ENCODE data around the gene ATP8B4. TPM values are rescaled to one million over a fixed set of nuclear protein-coding genes. Genes with fewer than 3 reads are reported as not detected.

ATP8B4 gene
- total and polyA plus RNA-seq, 2 donors (not counting 1 experiment from before 2014, with no cell fraction given), result 3.5 to 19.5 TPM

DNA sequence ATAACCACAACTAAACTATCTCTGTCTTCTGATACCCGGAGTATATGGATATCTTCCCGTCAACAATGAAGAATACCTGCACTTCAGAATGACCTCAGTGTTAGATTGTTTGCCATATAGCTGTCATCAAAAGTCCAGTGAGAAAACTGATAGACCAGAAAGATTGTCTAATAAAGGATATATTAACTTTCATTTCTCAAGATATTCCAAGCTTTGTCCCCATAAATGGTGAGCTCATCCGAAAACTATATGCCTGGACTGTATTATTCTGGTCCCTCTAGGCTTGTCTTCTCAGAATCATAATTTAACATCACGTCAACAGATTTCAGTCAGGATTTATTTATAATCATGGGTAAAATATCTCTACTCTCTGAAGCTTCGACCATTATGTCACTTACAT is 100.5 kb downstream of the ATP8B4 start:
- Histone ChIP-seq H3K27ac (ENCODE audit: insufficient read depth, low read length) (no peak overlapping the region), H3K79me2 (ENCODE audit: control insufficient read depth, insufficient read depth, low read length) (no peaks in the 10 kb centered on the region), H3K9me3 (ENCODE audit: control insufficient read depth, insufficient read depth, low read depth, low read length) (no peaks in the 10 kb centered on the region), H3K4me3 (replicated peaks in 1 of 4; ENCODE audit: control extremely low read depth in 1 of 4, insufficient read depth in 1 of 4, low read depth in 3 of 4, low read length in 4 of 4) (no peak overlapping the region), H3K4me1 (ENCODE audit: control insufficient read depth, extremely low read depth, insufficient read depth, low read length) (no peaks in the 10 kb centered on the region), H3K36me3 (ENCODE audit: control insufficient read depth, insufficient read depth, low read length) (no peaks in the 10 kb centered on the region), H2AFZ (ENCODE audit: low read length) (no peak overlapping the region), H3K4me2 (ENCODE audit: extremely low read depth, insufficient read depth, low read length) (no peak overlapping the region), H4K20me1 (ENCODE audit: control insufficient read depth, extremely low read depth, insufficient read depth, low read length) (no peaks in the 10 kb centered on the region), H3K27me3 (ENCODE audit: control insufficient read depth, insufficient read depth, low read length) (no peaks in the 10 kb centered on the region), H3K9ac (ENCODE audit: insufficient read depth, low read length) (no peak overlapping the region)
- TF ChIP-seq, protein P1, sequence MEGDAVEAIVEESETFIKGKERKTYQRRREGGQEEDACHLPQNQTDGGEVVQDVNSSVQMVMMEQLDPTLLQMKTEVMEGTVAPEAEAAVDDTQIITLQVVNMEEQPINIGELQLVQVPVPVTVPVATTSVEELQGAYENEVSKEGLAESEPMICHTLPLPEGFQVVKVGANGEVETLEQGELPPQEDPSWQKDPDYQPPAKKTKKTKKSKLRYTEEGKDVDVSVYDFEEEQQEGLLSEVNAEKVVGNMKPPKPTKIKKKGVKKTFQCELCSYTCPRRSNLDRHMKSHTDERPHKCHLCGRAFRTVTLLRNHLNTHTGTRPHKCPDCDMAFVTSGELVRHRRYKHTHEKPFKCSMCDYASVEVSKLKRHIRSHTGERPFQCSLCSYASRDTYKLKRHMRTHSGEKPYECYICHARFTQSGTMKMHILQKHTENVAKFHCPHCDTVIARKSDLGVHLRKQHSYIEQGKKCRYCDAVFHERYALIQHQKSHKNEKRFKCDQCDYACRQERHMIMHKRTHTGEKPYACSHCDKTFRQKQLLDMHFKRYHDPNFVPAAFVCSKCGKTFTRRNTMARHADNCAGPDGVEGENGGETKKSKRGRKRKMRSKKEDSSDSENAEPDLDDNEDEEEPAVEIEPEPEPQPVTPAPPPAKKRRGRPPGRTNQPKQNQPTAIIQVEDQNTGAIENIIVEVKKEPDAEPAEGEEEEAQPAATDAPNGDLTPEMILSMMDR (conservative IDR thresholded peaks at IDR 0.05 in 1 of 2, IDR thresholded peaks at IDR 0.05 in 1 of 2; ENCODE audit: low read depth in 1 of 2, low read length in 2 of 2), result no peak
- no peak for TF ChIP-seq EZH2 (IDR thresholded peaks at IDR 0.05; ENCODE audit: low read length, missing control alignments)
- no peak for DNase-seq (ENCODE audit: low read depth in 2 of 2)

DNA sequence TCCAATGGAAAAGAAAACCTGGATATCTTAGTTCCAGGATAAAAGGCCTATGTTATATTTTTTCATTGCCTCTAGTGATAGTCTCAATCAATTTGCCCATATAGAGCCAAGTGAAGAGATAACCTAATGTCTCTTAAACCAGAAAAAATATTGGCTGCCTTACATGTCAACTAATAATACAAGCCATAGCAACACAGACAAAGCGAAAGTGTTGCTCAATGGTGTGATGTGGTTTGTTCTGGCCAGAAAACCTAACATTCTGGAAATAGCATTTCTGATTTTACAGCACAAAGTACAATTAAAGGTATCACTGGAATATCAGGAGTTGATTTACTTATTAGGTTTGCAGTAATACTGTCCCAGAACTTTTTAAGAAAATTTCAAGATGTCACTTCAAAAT is 101.5 kb downstream of the ATP8B4 start:
- H3K79me2 ChIP-seq (ENCODE audit: control insufficient read depth, insufficient read depth, low read length), result no peaks in the 10 kb centered on the region
- no peaks in the 10 kb centered on the region for H3K9me3 ChIP-seq (ENCODE audit: control insufficient read depth, insufficient read depth, low read depth, low read length)
- no peak overlapping the region for H3K27ac ChIP-seq (ENCODE audit: insufficient read depth, low read length)
- no peak overlapping the region for H3K4me2 ChIP-seq (ENCODE audit: extremely low read depth, insufficient read depth, low read length)
- H3K9ac ChIP-seq (ENCODE audit: insufficient read depth, low read length), result no peak overlapping the region
- no peak overlapping the region for H3K4me3 ChIP-seq (replicated peaks in 1 of 4; ENCODE audit: control extremely low read depth in 1 of 4, insufficient read depth in 1 of 4, low read depth in 3 of 4, low read length in 4 of 4)
- no peak overlapping the region for H2AFZ ChIP-seq (ENCODE audit: low read length)
- peak in 1 of 2 donors; percentile 43 for DNase-seq (ENCODE audit: low read depth in 2 of 2)
- H3K4me1 ChIP-seq (ENCODE audit: control insufficient read depth, extremely low read depth, insufficient read depth, low read length), result no peaks in the 10 kb centered on the region
- H4K20me1 ChIP-seq (ENCODE audit: control insufficient read depth, extremely low read depth, insufficient read depth, low read length), result no peaks in the 10 kb centered on the region
- H3K27me3 ChIP-seq (ENCODE audit: control insufficient read depth, insufficient read depth, low read length), result no peaks in the 10 kb centered on the region
- H3K36me3 ChIP-seq (ENCODE audit: control insufficient read depth, insufficient read depth, low read length), result no peaks in the 10 kb centered on the region
- no peak for TF ChIP-seq EZH2 (IDR thresholded peaks at IDR 0.05; ENCODE audit: low read length, missing control alignments)
- TF ChIP-seq, protein P1 (conservative IDR thresholded peaks at IDR 0.05 in 1 of 2, IDR thresholded peaks at IDR 0.05 in 1 of 2; ENCODE audit: low read depth in 1 of 2, low read length in 2 of 2), result no peak

DNA sequence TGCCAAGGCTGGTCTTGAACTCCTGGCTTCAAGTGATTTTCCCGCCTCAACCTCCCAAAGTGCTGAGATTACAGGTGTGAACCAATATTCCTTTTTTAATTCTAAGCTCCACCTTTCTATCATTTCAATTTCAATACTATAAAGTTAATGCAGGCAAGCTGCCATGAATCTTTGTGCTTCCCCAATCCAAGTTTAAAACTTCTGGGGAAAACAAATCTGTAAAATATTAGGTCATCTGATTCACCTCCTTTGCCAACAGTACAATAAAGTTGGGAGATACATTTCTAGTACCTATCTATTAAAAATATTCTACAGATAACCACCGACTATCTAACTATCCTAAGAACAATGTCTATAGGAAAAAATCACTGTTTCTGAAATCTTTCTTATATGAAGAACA is 102.1 kb downstream of the ATP8B4 start:
- DNase-seq (ENCODE audit: low read depth in 2 of 2), result no peak
- Histone ChIP-seq H3K4me1 (ENCODE audit: control insufficient read depth, extremely low read depth, insufficient read depth, low read length) (no peaks in the 10 kb centered on the region), H3K4me3 (replicated peaks in 1 of 4; ENCODE audit: control extremely low read depth in 1 of 4, insufficient read depth in 1 of 4, low read depth in 3 of 4, low read length in 4 of 4) (no peak overlapping the region), H2AFZ (ENCODE audit: low read length) (no peak overlapping the region), H3K9me3 (ENCODE audit: control insufficient read depth, insufficient read depth, low read depth, low read length) (no peaks in the 10 kb centered on the region), H3K4me2 (ENCODE audit: extremely low read depth, insufficient read depth, low read length) (no peak overlapping the region), H3K79me2 (ENCODE audit: control insufficient read depth, insufficient read depth, low read length) (no peaks in the 10 kb centered on the region), H4K20me1 (ENCODE audit: control insufficient read depth, extremely low read depth, insufficient read depth, low read length) (no peaks in the 10 kb centered on the region), H3K27ac (ENCODE audit: insufficient read depth, low read length) (no peak overlapping the region), H3K36me3 (ENCODE audit: control insufficient read depth, insufficient read depth, low read length) (no peaks in the 10 kb centered on the region), H3K9ac (ENCODE audit: insufficient read depth, low read length) (no peak overlapping the region), H3K27me3 (ENCODE audit: control insufficient read depth, insufficient read depth, low read length) (no peaks in the 10 kb centered on the region)
- TF ChIP-seq, protein P1 (conservative IDR thresholded peaks at IDR 0.05 in 1 of 2, IDR thresholded peaks at IDR 0.05 in 1 of 2; ENCODE audit: low read depth in 1 of 2, low read length in 2 of 2), result no peak
- no peak for TF ChIP-seq EZH2 (IDR thresholded peaks at IDR 0.05; ENCODE audit: low read length, missing control alignments)
